HCT116 (cell line): ENCODE measurements around the gene IRAK4. TPM values are rescaled to one million over a fixed set of nuclear protein-coding genes. Genes with fewer than 3 reads are reported as not detected.

Experiments
- ATAC-seq: fragments of 200-7000 bp; cut with Tn5 transposase; 2 replicates; pipeline ENCODE4 v1.9.1; 2020; ENCODE audit warnings: mild to moderate bottlenecking, moderate library complexity
- BruUV-seq: library from RNA; stranded (reverse); fragments of 400-500 nt; replicated peaks from 2 replicates; lab custom pipeline; 2021; lab: Mats Ljungman, UMichigan
- CTCF ChIA-PET: fragments of 300-600 bp; sonication (Branson Sonifier 250); formaldehyde crosslinking; loops from one replicate; lab custom pipeline; 2021; ENCODE audit warnings: antibody characterized with exemption; lab: Charles Lee
- POLR2A ChIA-PET: fragments of 300-600, 350-600 bp; sonication (Branson Sonifier 250); formaldehyde crosslinking; loops from one replicate; lab custom pipeline; 2021; ENCODE audit warnings: antibody characterized with exemption; lab: Charles Lee
- RAD21 ChIA-PET, 2 experiments: fragments of 300-600 bp; sonication (Branson Sonifier 250); formaldehyde crosslinking; loops; one replicate each; lab custom pipeline; 2023; ENCODE audit warnings: low total read pairs in 2 of 2; ENCODE audit not compliant: uncharacterized antibody in 2 of 2, unreplicated experiment in 2 of 2, low non-redundant PET in 1 of 2; lab: Charles Lee
- DNase-seq: peaks from one replicate; pipeline ENCODE4 v3.0.0-alpha.2; 2010; ENCODE audit warnings: low read depth, low spot score
- H2AFZ ChIP-seq: fragments of 200-600 bp; shearing (Covaris generic), sonication (generic); 2 replicates; pipeline ENCODE4 v1.6.1; 2017; ENCODE audit warnings: low read depth, mixed run types, mixed read lengths, antibody characterized with exemption, low read length; ENCODE audit not compliant: poor library complexity, severe bottlenecking
- H3K27ac ChIP-seq: 2 replicates; pipeline ENCODE4 v1.5.1; 2012; ENCODE audit warnings: low read depth, low read length
- H3K27me3 ChIP-seq: fragments of 200-600 bp; sonication (generic); 2 replicates; pipeline ENCODE4 v1.6.1; 2016; ENCODE audit warnings: mixed run types, low read length, mixed read lengths; ENCODE audit not compliant: insufficient read depth
- H3K36me3 ChIP-seq, 2 experiments: fragments of 200-500 bp in 1 of 2; fragments of 200-600 bp in 1 of 2; sonication (Bioruptor generic) in 1 of 2; sonication (generic) in 1 of 2; 2 replicates each; pipeline versions ENCODE4 v1.5.1 to v1.6.1; 2014 to 2016; ENCODE audit warnings: low read length in 2 of 2, inconsistent platforms in 1 of 2, mixed read lengths in 1 of 2, mixed run types in 1 of 2; ENCODE audit not compliant: insufficient read depth in 2 of 2, control insufficient read depth in 1 of 2
- H3K4me1 ChIP-seq, 2 experiments: fragments of 200-600 bp in 1 of 2; sonication (generic) in 1 of 2; 2 replicates each; pipeline versions ENCODE4 v1.5.1 to v1.6.1; 2012 to 2017; ENCODE audit warnings: low read length in 2 of 2, inconsistent platforms in 1 of 2, mild to moderate bottlenecking in 1 of 2, mixed read lengths in 1 of 2, mixed run types in 1 of 2, moderate library complexity in 1 of 2; ENCODE audit not compliant: insufficient read depth in 2 of 2, control insufficient read depth in 1 of 2
- H3K4me2 ChIP-seq: fragments of 200-600 bp; sonication (generic); 2 replicates; pipeline ENCODE4 v1.6.1; 2017; ENCODE audit warnings: mixed run types, low read length, mixed read lengths
- H3K4me3 ChIP-seq, 2 experiments: fragments of 200-600 bp in 1 of 2; sonication (generic) in 1 of 2; replicated peaks in 1 of 2; 2 replicates each; pipeline ENCODE4 v1.5.1; 2011 to 2016; ENCODE audit warnings: low read length in 2 of 2, control low read depth in 1 of 2, low read depth in 1 of 2, mild to moderate bottlenecking in 1 of 2, mixed read lengths in 1 of 2, mixed run types in 1 of 2
- H3K79me2 ChIP-seq: fragments of 200-600 bp; sonication (generic); 2 replicates; pipeline ENCODE4 v1.6.1; 2017; ENCODE audit warnings: mild to moderate bottlenecking, mixed run types, low read length, moderate library complexity, mixed read lengths; ENCODE audit not compliant: insufficient read depth
- H3K9ac ChIP-seq: fragments of 200-600 bp; sonication (generic); 2 replicates; pipeline ENCODE4 v1.6.1; 2016; ENCODE audit warnings: low read length, mixed read lengths
- H3K9me2 ChIP-seq: fragments of 200-600 bp; sonication (generic), shearing (Covaris generic); 2 replicates; pipeline ENCODE4 v1.6.1; 2017; ENCODE audit warnings: mixed run types, mild to moderate bottlenecking, moderate library complexity; ENCODE audit not compliant: insufficient read depth
- H3K9me3 ChIP-seq, 2 experiments: fragments of 200-500 bp in 1 of 2; fragments of 200-600 bp in 1 of 2; sonication (Bioruptor generic) in 1 of 2; sonication (generic) in 1 of 2; 2 replicates each; pipeline ENCODE4 v1.6.1; 2014 to 2017; ENCODE audit warnings: low read length in 2 of 2, mixed read lengths in 2 of 2, inconsistent platforms in 1 of 2, low read depth in 1 of 2, mild to moderate bottlenecking in 1 of 2, mixed run types in 1 of 2, moderate library complexity in 1 of 2; ENCODE audit not compliant: control insufficient read depth in 1 of 2, insufficient read depth in 1 of 2
- H4K20me1 ChIP-seq: fragments of 200-600 bp; sonication (generic), shearing (Covaris generic); 2 replicates; pipeline ENCODE4 v1.6.1; 2017; ENCODE audit warnings: mixed run types, mild to moderate bottlenecking, moderate library complexity; ENCODE audit not compliant: insufficient read depth
- CBX3 ChIP-seq: IDR thresholded peaks from 2 replicates; pipeline ENCODE4 v1.6.1; 2012; ENCODE audit warnings: low read depth
- CEBPB ChIP-seq: IDR thresholded peaks from 2 replicates; pipeline ENCODE4 v1.6.1; 2012; ENCODE audit warnings: low read depth
- EGR1 ChIP-seq: IDR thresholded peaks from 2 replicates; pipeline ENCODE4 v1.6.1; 2012; ENCODE audit warnings: low read depth
- EZH2 ChIP-seq: fragments of 200-600 bp; sonication (generic); IDR thresholded peaks from 2 replicates; pipeline ENCODE4 v1.6.1; 2017; ENCODE audit warnings: antibody characterized with exemption, mixed run types
- EZH2phosphoT487 ChIP-seq: fragments of 200-600 bp; IDR thresholded peaks from 2 replicates; pipeline ENCODE4 v1.6.1; 2018; ENCODE audit warnings: antibody characterized with exemption, borderline replicate concordance
- FOSL1 ChIP-seq: IDR thresholded peaks from 2 replicates; pipeline ENCODE4 v1.6.1; 2012; ENCODE audit warnings: low read depth
- JUND ChIP-seq: IDR thresholded peaks from 2 replicates; pipeline ENCODE4 v1.6.1; 2012
- POLR2A ChIP-seq: IDR thresholded peaks from 2 replicates; pipeline ENCODE4 v1.7.0; 2011; ENCODE audit warnings: borderline replicate concordance; ENCODE audit not compliant: insufficient read depth, insufficient read length; ENCODE audit errors: extremely low read depth
- POLR2AphosphoS5 ChIP-seq: IDR thresholded peaks from 2 replicates; pipeline ENCODE4 v1.6.1; 2011; ENCODE audit warnings: mild to moderate bottlenecking, low read depth, low read length, moderate library complexity
- RAD21 ChIP-seq: IDR thresholded peaks from 2 replicates; pipeline ENCODE4 v1.6.1; 2012; ENCODE audit warnings: low read depth, mild to moderate bottlenecking
- SIN3A ChIP-seq: IDR thresholded peaks from 2 replicates; pipeline ENCODE4 v1.6.1; 2012; ENCODE audit warnings: low read depth
- SP1 ChIP-seq: IDR thresholded peaks from 2 replicates; pipeline ENCODE4 v1.6.1; 2012; ENCODE audit warnings: low read depth
- SRF ChIP-seq: IDR thresholded peaks from 2 replicates; pipeline ENCODE4 v1.6.1; 2012; ENCODE audit warnings: low read depth
- TCF7L2 ChIP-seq: IDR thresholded peaks from 2 replicates; pipeline ENCODE4 v1.7.0; 2011; ENCODE audit warnings: borderline replicate concordance, inconsistent platforms; ENCODE audit not compliant: insufficient read depth, insufficient read length; ENCODE audit errors: extremely low read depth
- YY1 ChIP-seq: IDR thresholded peaks from 2 replicates; pipeline ENCODE4 v1.6.1; 2011; ENCODE audit warnings: low read length, low read depth, moderate library complexity, mild to moderate bottlenecking; ENCODE audit not compliant: insufficient replicate concordance; ENCODE audit errors: extremely low read depth
- ZBTB33 ChIP-seq: IDR thresholded peaks from 2 replicates; pipeline ENCODE4 v1.6.1; 2011; ENCODE audit warnings: mild to moderate bottlenecking, low read length, moderate library complexity; ENCODE audit not compliant: insufficient replicate concordance; ENCODE audit errors: extremely low read depth
- ZFX ChIP-seq: fragments of 450-650 bp; IDR thresholded peaks from 2 replicates; pipeline ENCODE4 v1.6.1; 2017
- ZNF274 ChIP-seq: fragments of 200-500 bp; sonication (Bioruptor generic); IDR thresholded peaks from 2 replicates; pipeline ENCODE4 v1.6.1; 2014; ENCODE audit warnings: mild to moderate bottlenecking, low read depth, low read length, inconsistent platforms
- intact Hi-C: fragments of 100-400 bp; cut with micrococcal nuclease; formaldehyde crosslinking; loops from 2 replicates; pipeline ENCODE4 v1.10.0; 2022
- total RNA-seq: library from RNA; stranded (reverse); gene quantifications from one replicate; pipeline ENCODE4 v1.2.1, GENCODE V29; 2021; ENCODE audit not compliant: unreplicated experiment
- TF ChIP-seq, protein P1 (sequence below): IDR thresholded peaks from 2 replicates; pipeline ENCODE4 v1.6.1; 2012
- TF ChIP-seq, protein P2 (sequence below): IDR thresholded peaks from 2 replicates; pipeline ENCODE4 v1.6.1; 2012; ENCODE audit warnings: low read depth

The IRAK4 gene
- total RNA-seq, 1 experiment from 2014 or later, result 6.9 TPM

DNA sequence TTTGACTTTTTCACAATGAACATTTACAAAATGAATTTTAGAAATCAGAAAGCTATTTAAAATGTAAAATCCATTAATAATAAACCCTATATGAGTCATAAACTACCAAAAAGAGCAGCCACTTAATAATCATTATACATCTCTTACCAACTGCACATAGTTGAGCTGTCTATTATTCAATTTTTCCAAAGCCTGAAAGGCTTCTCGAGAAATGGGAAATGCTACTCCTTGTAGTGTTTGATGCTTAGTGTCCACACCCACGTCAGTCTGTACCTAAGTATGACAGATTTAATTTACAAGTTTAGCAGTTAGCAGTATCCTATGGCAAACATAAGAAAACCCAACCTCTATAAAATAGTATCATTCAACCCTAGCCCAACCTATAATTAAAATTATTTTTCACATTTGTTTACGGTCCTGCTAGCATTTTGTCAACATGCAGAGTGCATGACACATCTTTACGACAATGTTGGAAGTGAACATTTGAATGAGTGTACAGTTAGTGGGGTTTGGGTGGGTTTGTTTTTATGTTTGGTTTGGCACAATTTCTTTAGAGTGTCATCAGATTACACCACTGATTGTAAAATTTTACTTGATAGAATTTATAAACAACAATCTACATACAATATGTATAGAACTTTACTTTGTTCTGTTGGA is 38.9 kb downstream of the IRAK4 start:
- Histone ChIP-seq H4K20me1 (no peaks in the 10 kb centered on the region), H3K9ac (no peak overlapping the region), H3K27ac (no peak overlapping the region), H3K36me3 (peaks cover 41 to 59% of the 10 kb centered on the region in 2 experiments), H3K9me2 (no peaks in the 10 kb centered on the region), H3K4me1 (no peaks in the 10 kb centered on the region), H3K27me3 (no peaks in the 10 kb centered on the region), H2AFZ (no peak overlapping the region), H3K9me3 (no peaks in the 10 kb centered on the region), H3K4me2 (no peak overlapping the region), H3K79me2 (peaks cover 13% of the 10 kb centered on the region), H3K4me3 (no peak overlapping the region)
- ChIA-PET CTCF (no interaction called here), POLR2A (no interaction called here), RAD21 (no interaction called here)
- ATAC-seq, result no peak
- no TSS peak for BruUV-seq
- intact Hi-C loops, result no loop called here
- TF ChIP-seq SRF (no peak), ZNF274 (no peak), RAD21 (no peak), JUND (no peak), ZBTB33 (no peak), ZFX (no peak), EZH2 (no peak), CEBPB (no peak), CBX3 (no peak), YY1 (no peak), SP1 (no peak), EGR1 (no peak), POLR2A (no peak), FOSL1 (no peak), POLR2AphosphoS5 (no peak), SIN3A (no peak), EZH2phosphoT487 (no peak), TCF7L2 (no peak)
- TF ChIP-seq, protein P1, sequence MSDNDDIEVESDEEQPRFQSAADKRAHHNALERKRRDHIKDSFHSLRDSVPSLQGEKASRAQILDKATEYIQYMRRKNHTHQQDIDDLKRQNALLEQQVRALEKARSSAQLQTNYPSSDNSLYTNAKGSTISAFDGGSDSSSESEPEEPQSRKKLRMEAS, result no peak
- TF ChIP-seq, protein P2, sequence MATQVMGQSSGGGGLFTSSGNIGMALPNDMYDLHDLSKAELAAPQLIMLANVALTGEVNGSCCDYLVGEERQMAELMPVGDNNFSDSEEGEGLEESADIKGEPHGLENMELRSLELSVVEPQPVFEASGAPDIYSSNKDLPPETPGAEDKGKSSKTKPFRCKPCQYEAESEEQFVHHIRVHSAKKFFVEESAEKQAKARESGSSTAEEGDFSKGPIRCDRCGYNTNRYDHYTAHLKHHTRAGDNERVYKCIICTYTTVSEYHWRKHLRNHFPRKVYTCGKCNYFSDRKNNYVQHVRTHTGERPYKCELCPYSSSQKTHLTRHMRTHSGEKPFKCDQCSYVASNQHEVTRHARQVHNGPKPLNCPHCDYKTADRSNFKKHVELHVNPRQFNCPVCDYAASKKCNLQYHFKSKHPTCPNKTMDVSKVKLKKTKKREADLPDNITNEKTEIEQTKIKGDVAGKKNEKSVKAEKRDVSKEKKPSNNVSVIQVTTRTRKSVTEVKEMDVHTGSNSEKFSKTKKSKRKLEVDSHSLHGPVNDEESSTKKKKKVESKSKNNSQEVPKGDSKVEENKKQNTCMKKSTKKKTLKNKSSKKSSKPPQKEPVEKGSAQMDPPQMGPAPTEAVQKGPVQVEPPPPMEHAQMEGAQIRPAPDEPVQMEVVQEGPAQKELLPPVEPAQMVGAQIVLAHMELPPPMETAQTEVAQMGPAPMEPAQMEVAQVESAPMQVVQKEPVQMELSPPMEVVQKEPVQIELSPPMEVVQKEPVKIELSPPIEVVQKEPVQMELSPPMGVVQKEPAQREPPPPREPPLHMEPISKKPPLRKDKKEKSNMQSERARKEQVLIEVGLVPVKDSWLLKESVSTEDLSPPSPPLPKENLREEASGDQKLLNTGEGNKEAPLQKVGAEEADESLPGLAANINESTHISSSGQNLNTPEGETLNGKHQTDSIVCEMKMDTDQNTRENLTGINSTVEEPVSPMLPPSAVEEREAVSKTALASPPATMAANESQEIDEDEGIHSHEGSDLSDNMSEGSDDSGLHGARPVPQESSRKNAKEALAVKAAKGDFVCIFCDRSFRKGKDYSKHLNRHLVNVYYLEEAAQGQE, result no peak
- DNase-seq, result no peak
